HCT116 (cell line): ENCODE data around the gene TPH2.

Source experiments
- CTCF ChIP-seq, 3 experiments: fragments of 200-600 bp in 1 of 3; sonication (generic) in 1 of 3; IDR thresholded peaks in 2 of 3; conservative IDR thresholded peaks in 1 of 3; 2 replicates each; pipeline ENCODE4 v1.5.1; 2012 to 2017; ENCODE audit warnings: low read depth in 2 of 3, low read length in 2 of 3, antibody characterized with exemption in 1 of 3, borderline replicate concordance in 1 of 3, control low read depth in 1 of 3, mild to moderate bottlenecking in 1 of 3, mixed read lengths in 1 of 3, mixed run types in 1 of 3, moderate library complexity in 1 of 3; ENCODE audit not compliant: insufficient read depth in 1 of 3
- EZH2phosphoT487 ChIP-seq: fragments of 200-600 bp; IDR thresholded peaks from 2 replicates; pipeline ENCODE4 v1.6.1; 2018; ENCODE audit warnings: antibody characterized with exemption, borderline replicate concordance
- POLR2A ChIP-seq: IDR thresholded peaks from 2 replicates; pipeline ENCODE4 v1.7.0; 2011; ENCODE audit warnings: borderline replicate concordance; ENCODE audit not compliant: insufficient read depth, insufficient read length; ENCODE audit errors: extremely low read depth

- TF ChIP-seq CTCF (IDR thresholded peaks at IDR 0.05 in 2 of 3, conservative IDR thresholded peaks at IDR 0.05 in 1 of 3; ENCODE audit: borderline replicate concordance in 1 of 3, insufficient read depth in 1 of 3, low read depth in 2 of 3, low read length in 2 of 3) (no peak), EZH2phosphoT487 (no peak), POLR2A (no peak)
Observed at GRCh38 chr12:72076558-72076915, 137.9 kb downstream of the TPH2 start.
